RWPE2 (cell line): ENCODE data around the gene MOBP.
"Not testable (repeated sequence)": the region's sequence is repeated elsewhere in the genome, so short reads cannot be mapped to it uniquely, and the experiment has no call there.

Experiments
- ATAC-seq: fragments of 200-7000 bp; cut with Tn5 transposase; 3 replicates; pipeline ENCODE4 v1.9.1; 2021; ENCODE audit warnings: low read depth
- DNase-seq: peaks from one replicate; pipeline ENCODE4 v3.0.0-alpha.2; 2020; ENCODE audit warnings: low spot score
- H3K27ac ChIP-seq: fragments of 450-650 bp; 2 replicates; pipeline ENCODE4 v1.5.1; 2017; ENCODE audit warnings: mild to moderate bottlenecking; ENCODE audit not compliant: poor library complexity, severe bottlenecking
- H3K27me3 ChIP-seq: fragments of 250-450 bp; sonication (Bioruptor Pico); 2 replicates; pipeline ENCODE4 v1.5.1; 2021; ENCODE audit warnings: mild to moderate bottlenecking, moderate library complexity; ENCODE audit not compliant: insufficient read depth, poor library complexity, severe bottlenecking
- H3K36me3 ChIP-seq: fragments of 250-450 bp; sonication (Bioruptor Pico); 2 replicates; pipeline ENCODE4 v1.5.1; 2020; ENCODE audit warnings: low read depth, mild to moderate bottlenecking, moderate library complexity
- H3K4me1 ChIP-seq: fragments of 250-450 bp; sonication (Bioruptor Pico); 2 replicates; pipeline ENCODE4 v1.5.1; 2021; ENCODE audit warnings: mild to moderate bottlenecking, moderate library complexity; ENCODE audit not compliant: insufficient read depth, poor library complexity, severe bottlenecking
- H3K4me3 ChIP-seq: fragments of 250-450 bp; sonication (Bioruptor Pico); 2 replicates; pipeline ENCODE4 v1.5.1; 2021; ENCODE audit warnings: mild to moderate bottlenecking, moderate library complexity; ENCODE audit not compliant: severe bottlenecking
- H3K9me3 ChIP-seq: fragments of 250-450 bp; sonication (Bioruptor Pico); 2 replicates; pipeline ENCODE4 v1.5.1; 2021; ENCODE audit warnings: mild to moderate bottlenecking, moderate library complexity; ENCODE audit not compliant: severe bottlenecking
- CTCF ChIP-seq: fragments of 450-650 bp; IDR thresholded peaks from one replicate; pipeline ENCODE4 v1.5.1; 2017; ENCODE audit warnings: mild to moderate bottlenecking, moderate library complexity; ENCODE audit not compliant: poor library complexity, severe bottlenecking

MOBP gene

GRCh38 chr3:39467394-39468107 lies at the start of gene MOBP:
Gene MOBP, plus strand, starts transcription at chr3:39467680. Its CDS starts 34,390 bp downstream, at chr3:39502070.
- Histone ChIP-seq H3K9me3 (no peaks in the 10 kb centered on the region), H3K27me3 (no peaks in the 10 kb centered on the region), H3K4me1 (no peaks in the 10 kb centered on the region), H3K27ac (no peak within 1 kb of the TSS), H3K36me3 (no peaks in the 10 kb centered on the region), H3K4me3 (no peak within 1 kb of the TSS)
- TF ChIP-seq CTCF, result no peak
- DNase-seq (no peak), ATAC-seq (no peak)

- H3K4me3 ChIP-seq, H3K9me3 ChIP-seq, H3K27me3 ChIP-seq, ATAC-seq, H3K4me1 ChIP-seq, H3K27ac ChIP-seq, DNase-seq, H3K36me3 ChIP-seq: not testable (repeated sequence)
Measured at GRCh38 chr3:39418556-39419225, 48.8 kb upstream of the MOBP start.

GRCh38 chr3:39419742-39420315 lies 47.7 kb upstream of the MOBP start:
- Histone ChIP-seq H3K27ac (no peak overlapping the region), H3K36me3 (no peaks in the 10 kb centered on the region), H3K4me1 (no peaks in the 10 kb centered on the region), H3K4me3 (no peak overlapping the region), H3K9me3 (no peaks in the 10 kb centered on the region), H3K27me3 (no peaks in the 10 kb centered on the region)
- DNase-seq (no peak), ATAC-seq (no peak)
- TF ChIP-seq CTCF, result no peak

- ATAC-seq, result no peak
- DNase-seq, result no peak
- no peaks in the 10 kb centered on the region for H3K27me3 ChIP-seq
- no peaks in the 10 kb centered on the region for H3K36me3 ChIP-seq
- no peaks in the 10 kb centered on the region for H3K9me3 ChIP-seq
- TF ChIP-seq CTCF, result no peak
- H3K27ac ChIP-seq, result no peak overlapping the region
- H3K4me3 ChIP-seq, result no peak overlapping the region
- H3K4me1 ChIP-seq, result no peaks in the 10 kb centered on the region
Measured at GRCh38 chr3:39420543-39420942, 46.9 kb upstream of the MOBP start.

GRCh38 chr3:39423436-39423970 lies 44.0 kb upstream of the MOBP start:
- Histone ChIP-seq H3K27ac (no peak overlapping the region), H3K4me3 (no peak overlapping the region), H3K36me3 (no peaks in the 10 kb centered on the region), H3K4me1 (no peaks in the 10 kb centered on the region), H3K27me3 (no peaks in the 10 kb centered on the region), H3K9me3 (no peaks in the 10 kb centered on the region)
- DNase-seq (no peak), ATAC-seq (no peak)
- TF ChIP-seq CTCF, result no peak
